COLO829 (cell line): ENCODE results near the gene ZC2HC1B.

Experiments
- DNase-seq: peaks from one replicate; pipeline ENCODE4 v3.0.0; 2012; ENCODE audit warnings: low spot score

ZC2HC1B gene

DNA sequence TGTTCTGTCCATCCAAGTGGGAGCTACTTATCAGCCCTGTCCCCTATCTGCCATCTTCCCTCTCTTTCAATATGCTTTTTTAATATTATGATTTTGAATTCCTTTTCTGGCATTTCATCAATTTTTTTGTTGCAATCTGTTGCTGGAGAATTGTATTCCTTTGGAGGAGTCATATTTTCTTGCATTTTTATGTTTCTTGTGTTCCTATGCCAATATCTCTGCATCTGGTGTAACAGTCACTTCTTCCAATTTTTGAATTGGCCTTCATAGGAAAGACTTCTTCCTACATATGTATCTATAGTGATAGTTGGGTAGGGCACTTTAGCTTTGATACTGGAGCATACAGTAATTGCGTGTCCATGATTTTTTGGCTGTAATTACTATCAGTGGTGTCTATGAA is 70.1 kb downstream of the ZC2HC1B start:
- no peak for DNase-seq

DNA sequence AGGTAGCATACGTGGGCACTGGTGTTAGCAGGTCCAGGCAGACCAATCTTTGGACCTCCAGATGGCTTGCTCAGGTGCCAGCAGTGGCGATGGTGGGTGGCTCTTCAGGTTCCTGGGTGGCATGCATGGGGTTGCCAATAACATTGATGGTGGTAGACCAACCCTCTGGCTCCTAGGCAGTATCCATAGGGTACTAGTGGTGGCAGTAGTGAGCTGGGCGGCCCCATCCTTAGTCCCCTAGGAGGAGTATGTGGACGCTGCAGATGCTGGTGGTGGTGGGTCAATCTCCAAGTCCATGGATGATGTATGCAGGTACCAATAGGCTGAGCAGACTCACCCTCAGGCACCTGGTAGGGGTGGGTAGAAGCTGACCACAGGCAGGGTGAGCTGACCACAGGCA is 70.6 kb downstream of the ZC2HC1B start:
- no peak for DNase-seq

DNA sequence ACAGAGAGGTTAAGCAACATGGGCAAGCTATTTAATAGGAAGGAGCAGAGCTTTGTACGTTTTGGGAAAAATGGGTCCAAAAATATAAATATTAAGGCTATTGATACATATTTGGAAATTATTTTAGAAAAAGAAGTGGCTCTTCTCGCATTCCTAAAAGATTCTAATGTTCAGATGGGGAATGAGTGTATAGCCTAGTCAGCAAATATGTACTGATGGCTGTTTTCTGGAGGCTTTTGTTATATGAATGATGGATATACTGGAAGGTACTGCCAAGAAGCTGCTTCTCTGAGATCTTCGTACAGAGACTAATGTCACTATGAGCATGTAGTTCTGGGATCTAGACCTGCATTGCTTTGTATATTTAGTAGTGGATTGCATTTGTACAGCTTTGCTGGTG is 72.1 kb downstream of the ZC2HC1B start:
- DNase-seq = no peak

DNA sequence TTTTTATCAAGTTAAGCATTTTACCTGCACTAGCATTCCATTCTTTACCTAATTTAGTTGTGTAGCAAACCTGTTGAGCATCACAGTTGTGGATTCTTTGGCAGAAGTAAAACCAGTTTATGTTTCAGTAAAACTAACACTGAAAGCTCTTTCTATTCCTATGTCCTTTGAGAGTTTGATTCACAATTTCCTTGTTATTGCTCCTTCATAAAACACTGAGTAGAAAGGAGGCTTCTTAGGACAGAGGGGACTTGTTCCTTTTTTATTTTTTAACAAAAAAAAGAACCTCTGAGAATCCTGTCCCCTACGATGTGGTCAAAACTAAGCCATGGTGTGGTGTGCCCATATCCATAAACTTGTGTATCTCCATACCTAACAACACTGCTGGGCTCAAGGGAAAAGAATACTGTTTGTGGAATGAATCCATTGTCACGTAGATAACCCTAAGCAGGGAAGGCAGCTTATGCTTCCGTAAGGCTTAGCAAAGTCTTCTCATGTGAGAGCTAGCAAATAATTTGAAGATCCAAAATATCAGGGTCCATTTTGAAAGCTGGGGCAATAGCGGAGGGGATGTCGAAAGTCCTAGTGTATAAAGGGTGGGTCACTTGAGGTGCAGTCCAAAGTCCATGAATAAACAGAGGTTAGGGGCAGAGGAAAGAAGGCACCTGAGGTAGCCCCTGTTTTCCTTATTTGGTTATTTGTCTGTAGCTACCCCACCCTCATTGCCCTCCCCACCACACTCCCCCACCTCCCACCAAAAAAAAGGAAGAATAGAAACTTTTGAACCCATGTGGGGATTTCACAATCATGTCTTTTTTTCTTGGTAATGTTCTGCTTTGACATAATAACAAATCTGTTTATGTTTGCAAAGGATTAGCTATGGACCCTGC is 72.7 kb downstream of the ZC2HC1B start:
- DNase-seq = no peak

DNA sequence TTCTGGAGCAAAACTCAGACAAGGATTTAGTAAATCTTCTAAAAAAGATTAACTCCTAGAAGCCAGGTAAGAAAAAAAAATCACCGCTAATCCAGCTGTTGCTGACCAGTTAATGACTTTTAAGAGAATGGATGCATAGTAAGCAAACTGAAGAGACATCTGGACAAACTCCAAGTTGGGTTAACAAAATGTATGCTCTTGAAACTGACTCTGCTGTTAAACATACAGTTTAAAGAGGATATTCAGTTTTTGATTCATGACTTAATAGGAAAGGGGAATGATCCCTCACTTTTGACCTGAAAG is 73.3 kb downstream of the ZC2HC1B start:
- DNase-seq = no peak

DNA sequence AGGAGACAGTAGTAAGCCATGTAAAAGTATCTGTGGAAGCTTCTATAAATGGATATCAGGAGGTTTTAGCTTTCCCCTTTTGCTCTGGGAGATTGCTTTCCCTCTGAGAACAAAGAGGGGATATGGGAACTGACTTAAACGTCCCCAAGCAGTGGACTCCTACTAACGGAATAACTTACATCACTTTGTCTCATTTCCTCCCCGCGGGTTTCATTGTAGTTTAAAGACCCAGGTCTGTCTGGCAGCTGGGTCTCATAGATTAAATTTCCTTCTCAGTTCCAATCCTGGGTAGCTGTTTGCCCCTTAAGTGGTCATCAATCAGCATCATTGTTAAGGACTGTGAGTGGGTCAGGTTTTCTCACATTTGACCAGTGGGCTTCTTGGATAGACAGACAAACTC is 75.1 kb downstream of the ZC2HC1B start:
- no peak for DNase-seq

DNA sequence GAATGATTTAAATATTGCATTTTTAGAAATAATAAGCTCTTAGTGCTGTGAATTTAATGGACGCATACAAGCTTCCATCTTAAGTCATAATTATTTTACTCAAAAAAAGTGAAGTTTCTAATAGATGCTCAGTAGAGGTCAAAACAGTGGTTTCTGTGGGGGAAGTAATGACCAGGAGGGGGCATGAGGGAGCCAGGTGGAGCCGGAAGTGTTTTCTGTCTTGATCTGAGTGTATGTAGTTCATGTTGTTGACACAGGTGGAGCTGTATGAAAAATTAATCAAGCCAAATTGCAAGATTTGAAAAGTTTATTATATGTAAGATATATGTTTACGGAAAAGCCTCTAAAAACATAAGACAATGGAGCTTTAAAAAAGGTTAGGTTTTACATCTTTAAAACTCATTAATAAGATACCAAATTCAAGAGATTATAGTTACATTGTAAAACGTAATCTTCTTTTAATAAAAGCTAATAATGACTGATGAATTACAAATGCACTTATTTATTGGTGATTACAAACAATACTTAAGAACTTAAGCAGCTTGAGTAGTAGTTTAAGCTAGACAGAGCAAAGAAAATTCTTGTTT is 75.8 kb downstream of the ZC2HC1B start:
- DNase-seq = peak; percentile 48

DNA sequence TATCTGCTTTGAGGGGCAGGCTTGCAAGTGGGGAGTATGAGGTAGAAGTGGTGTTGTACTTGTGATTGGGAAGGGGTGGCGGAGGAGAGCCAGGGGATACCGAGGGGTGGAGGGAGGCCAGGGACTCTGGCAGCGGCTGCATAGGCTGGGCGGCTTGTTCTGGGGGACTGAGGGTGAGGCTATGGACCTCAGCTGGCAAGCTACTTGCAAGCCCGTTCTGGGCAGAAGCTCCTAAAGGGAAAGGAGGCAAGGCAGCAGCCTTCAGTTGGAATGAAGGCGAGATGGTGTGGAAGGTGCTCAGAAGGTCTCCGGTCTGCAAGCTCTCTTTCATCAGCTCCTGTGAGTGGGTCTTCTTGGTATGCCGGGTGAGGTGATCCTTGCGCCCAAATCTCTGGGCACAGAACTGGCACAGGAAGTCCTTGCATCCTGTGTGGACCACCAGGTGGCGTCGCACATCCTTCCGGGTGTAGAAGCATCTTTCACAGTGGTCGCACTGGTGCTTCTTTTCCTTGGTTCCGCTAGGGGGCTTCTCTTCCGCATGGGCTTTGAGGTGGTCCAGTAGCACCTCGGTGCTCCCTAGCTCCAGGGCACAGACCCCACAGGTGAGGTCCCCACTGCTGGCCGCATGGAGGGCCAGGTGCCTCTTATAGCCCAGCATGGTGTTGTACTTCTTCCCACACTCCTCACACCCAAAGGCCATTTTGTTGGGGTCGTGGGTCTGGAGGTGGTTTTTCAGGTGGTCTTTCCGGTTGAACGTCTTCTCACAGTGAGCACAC is 77.8 kb downstream of the ZC2HC1B start:
- peak; percentile 51 for DNase-seq

DNA sequence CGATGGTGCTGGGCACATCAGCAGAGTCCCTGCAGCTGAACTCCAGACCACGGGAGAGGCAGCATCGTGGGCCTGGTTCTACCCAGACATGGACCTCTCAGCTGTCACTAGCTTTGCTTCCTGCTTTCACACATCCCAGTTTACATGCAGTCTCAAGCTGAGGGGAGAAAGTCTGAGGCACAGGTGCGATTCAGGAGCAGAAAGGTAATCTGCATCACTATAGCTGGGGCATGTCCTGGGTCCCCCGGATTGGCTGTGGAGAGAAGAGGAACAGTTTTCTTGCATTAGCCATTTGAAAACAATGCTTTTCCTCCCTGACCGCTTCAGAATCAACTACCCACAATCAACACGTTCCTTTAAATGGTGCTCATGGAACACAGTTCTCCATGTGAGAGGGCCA is 83.9 kb downstream of the ZC2HC1B start:
- DNase-seq = no peak

DNA sequence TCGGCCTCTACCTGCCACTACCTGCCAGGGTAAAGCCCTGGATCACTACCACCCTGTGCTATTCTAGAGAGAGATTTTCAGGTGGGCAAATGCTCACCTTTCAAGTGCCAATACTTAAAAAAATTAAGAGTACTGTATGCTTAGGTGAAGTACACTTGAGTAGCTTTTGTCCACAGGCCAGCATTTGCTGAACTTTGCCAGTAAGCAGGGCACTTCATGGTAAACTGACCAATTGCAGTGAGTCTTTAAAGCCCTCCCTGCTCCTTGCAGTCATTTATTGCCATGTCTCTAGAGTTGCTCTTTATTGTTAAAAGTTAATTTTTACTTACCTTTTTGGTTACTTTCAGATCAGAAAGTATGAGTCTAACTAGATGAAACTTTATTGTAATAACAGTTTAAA is 85.3 kb downstream of the ZC2HC1B start:
- no peak for DNase-seq

DNA sequence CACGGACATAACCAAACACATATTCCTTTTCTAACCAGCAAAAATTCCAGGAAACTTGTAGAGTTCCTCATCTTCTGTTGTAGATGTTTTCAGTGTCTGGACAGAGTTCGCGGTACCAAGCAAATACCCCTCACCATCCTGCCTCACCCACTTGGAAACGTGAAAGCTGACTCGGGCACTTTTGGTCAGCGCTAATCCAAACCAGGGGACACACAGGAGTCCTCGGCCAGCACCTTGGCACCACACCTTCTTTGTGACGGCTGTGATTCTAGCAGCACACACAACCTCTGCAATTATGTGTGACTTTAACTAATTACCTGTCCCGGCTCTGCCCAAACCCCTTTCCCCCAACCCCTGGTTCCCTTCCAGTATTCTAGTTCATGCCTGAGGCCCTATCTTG is 85.7 kb downstream of the ZC2HC1B start:
- no peak for DNase-seq

DNA sequence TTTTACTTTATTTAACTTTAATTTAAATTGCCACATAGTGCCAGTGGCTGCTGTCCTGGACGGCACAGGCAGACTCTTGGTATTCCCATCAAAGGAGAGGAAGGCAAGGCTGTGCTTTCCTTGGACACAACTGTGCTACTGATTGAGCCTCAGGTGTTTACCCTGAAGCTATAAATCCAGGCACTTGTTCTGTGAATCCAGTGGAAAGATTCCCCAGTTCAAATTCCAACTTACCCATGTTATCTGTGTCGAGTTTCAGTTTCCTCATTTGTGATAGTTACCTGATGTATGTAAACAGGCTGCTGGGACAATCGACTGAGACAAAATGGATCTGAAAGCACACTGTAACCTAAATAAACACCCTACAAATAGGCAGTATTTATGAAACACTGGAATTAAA is 86.6 kb downstream of the ZC2HC1B start:
- DNase-seq = no peak

DNA sequence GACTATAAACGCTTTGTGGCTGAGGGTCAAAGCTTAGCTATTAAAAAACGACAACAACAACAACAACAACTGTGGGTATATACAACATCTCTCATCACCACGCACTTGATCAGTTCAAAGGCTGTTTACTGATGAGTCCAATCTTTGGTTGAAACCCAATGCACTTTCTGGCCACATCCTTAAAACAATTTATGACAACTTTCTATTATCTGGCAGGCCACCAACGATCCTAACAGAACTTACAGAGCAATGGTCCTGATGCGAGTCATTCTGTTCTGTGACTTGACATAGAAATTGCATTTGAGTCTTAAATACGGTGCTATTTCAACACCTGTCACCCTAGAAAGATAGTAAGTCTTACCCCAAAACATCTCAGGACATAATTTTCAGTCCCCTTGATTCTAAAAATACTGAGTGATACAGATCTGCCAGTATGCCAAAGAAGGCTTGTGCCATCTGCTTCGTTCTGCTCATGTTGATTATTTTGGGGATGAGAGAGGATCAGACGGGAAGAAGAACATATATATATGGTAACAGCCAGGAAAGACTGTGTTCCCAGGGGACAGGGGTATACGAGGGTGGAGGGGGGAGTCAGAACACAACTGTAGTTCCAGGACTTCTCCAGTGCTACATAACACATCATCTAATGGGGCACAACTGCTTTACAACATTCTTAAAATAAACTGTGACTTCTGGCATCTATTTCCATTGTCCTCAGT is 87.9 kb downstream of the ZC2HC1B start:
- DNase-seq = no peak

DNA sequence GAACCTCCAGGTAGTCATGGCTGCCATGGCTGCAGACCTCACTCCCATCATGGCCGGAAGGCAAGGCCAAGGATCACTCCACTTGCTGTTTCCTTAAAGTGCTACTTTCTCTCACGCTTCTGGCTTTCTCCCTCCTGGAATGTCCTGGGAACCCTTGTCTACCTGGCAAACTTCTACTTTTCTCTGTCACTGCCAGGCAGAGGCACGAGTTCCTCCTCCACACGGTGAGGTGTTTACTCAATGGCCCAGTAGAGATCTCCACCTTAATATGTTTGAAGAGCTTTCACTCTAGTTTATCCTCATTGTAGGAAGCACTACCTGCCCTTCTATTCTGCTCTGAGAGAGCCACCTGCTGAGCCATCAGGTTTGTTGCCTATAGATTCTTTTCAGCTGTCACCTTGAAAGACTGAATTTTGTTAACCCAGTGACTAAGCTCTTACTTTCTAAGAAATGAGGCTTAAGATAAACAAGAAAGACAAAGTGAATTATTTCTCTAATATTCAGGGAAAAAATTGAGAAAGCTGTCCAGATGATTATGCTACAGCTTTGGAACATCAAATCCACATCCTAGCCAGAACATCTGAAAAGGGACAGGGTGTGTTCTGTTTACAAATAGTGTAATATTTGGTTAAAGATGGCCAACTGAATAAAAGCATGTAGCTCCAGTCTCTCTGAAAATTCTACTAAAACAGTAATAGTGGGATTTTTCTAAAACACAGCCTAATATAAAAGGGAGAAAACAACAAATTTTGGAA is 88.8 kb downstream of the ZC2HC1B start:
- no peak for DNase-seq

DNA sequence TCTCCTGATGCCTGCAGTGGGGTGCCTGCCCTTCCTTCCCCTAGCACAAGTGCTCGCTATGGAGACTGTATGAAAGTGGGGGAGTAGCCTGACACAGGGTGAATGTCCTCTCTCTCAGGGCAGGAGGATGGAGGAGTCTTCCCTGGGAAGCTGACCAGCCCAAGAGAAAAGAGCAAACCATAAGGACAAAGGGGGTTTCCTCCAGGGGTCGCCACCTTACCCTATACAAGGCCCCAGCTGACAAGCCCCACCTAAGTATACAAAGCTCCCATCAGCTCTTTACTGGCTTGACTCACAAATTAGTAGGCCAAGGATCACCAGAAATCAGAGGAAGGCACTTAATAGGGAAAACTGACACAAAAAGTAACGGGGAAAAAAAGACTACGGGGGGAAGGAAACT is 89.6 kb downstream of the ZC2HC1B start:
- no peak for DNase-seq

DNA sequence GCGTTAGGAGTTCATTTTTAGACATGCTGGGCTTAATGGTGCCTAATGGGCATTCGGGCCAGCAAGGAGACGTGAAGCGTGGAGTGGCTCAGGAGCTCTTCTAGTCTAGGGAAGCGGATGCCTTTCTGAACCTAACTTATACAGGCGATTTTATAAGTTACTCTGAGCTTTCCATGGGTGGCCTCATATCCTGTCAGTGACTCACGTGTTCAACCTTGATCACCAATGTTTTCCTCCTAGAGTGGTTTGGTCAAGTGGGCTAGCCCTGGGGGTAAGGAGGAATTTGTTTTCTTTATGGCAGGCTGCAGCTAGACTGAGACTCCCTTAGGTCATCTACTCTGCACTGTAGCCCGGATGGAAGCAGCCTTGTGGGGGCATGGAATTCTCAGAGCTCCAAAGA is 91.7 kb downstream of the ZC2HC1B start:
- DNase-seq = no peak

DNA sequence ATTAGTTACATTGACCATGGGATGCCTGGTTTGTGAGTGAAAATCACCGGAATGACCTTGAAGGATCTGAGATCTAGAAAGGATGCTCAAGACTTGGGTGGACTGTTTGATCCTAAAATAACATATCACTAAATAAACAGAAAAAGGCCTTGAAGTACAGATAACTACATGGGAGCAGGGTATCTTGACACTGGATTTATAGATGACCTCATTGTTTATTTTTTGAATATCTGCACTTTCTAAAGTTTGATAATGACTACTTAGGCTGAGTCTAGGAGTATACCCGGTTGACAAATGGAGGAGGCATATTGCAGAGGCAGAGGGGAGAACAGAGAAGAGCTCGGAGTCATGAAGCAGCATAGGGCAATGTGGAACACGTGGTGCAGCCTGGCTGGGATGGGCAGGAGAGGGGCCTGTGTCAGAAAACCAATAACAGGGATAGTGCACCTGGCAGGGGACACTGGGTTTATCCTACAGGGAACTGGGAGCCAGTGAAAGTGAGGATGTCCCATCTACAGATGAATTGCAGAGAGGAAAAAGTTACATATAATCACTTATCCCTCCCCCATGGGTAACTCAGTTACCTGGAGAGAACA is 93.5 kb downstream of the ZC2HC1B start:
- no peak for DNase-seq

DNA sequence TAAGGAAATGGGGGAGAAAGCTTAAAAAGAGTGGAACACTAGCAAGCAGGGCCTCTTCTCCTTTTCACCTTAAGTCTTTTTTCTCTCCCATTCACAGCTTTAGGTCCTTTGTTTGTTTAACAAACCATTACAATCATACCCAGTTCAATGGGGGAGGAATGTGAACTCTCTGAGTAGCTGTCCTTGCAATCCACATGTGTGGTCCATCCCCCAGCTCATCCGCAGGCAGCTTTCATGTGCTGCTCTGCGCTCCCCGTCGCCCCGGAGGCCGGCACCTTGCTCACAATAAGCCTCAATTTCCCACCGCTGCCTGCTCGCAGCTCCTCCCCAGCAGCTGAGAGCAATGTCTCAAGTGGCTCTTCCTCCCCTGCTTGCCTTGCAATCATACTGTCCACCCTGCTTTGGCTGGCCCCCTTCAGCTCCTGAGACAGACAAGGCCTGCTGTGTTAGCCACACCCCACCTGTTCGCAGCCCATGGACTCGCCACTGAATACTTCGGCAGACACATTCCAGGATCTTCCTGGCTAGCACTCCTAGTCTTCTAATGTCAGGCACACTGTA is 94.6 kb downstream of the ZC2HC1B start:
- no peak for DNase-seq

DNA sequence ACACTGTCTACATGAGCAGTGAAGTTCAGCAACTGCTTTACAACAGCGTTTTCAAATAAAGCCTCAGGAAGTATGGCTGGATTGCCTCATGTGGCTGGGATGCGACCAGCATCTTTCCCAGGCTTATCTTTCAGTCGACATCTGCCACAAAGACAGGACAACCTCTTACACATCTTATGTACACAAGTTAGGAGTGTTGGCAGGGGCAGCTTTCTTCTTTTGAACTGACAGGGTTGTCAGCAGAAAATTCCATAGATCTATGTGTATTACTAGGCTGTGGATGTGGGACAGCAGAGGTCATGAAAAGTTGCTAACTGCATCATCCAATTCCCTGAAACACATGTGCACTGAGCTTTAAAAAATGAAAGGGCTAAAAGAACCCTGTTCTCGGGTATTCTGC is 95.7 kb downstream of the ZC2HC1B start:
- no peak for DNase-seq

DNA sequence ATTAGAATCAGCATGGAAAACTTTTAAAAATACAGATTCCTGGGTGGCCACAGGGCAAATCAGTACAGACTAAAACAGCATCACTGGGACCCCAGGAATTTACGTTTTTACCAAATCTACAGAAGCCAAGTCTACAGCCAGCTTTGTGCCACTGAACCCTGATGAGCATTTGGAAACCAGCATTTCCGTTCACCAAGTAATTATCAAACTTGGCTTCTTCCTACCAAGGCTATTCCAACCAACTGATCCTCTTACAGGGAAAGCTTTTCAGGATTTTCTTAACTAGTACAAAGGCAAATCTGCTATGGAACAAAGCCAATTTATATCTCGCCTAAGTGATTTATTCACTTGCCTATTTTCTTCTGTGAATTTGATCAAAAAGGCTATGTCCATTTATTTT is 96.8 kb downstream of the ZC2HC1B start:
- no peak for DNase-seq
